ENCODE data around the gene MYO5B.

- TF ChIP-seq CTCF (conservative IDR thresholded peaks at IDR 0.05; ENCODE audit: low read length) (no peak), EZH2phosphoT487 (IDR thresholded peaks at IDR 0.05; ENCODE audit: borderline replicate concordance, low read depth, low read length) (no peak)
These were observed 8.6 kb downstream of the MYO5B start for GRCh38 chr18:50186385-50186784.
